ENCODE results near the gene SHLD1.

SHLD1 gene

DNA sequence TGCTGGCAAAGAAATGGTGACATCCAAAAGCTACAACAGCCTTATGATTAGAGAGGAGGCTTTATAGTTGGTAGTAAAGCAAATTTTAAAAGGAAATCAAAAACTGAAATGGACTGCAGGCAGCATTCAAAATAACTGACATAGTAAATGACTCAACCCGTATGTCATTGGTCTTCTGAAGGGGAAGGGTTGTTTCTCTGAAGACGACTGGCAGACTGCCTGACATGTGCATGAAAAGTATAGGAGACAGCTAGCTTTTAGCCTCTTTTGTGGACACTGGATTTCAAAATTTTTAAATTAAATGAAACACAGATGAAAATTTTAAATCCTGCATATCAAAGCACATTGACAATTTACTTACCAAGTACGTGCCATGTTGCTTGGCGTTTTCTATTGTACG lies 109.4 kb downstream of the SHLD1 start:
- Mint-ChIP-seq H3K36me3 (ENCODE audit: low read depth) (peaks cover 5% of the 10 kb centered on the region), H3K4me3 (no peak overlapping the region), H3K27ac (no peak overlapping the region), H3K9me3 (no peaks in the 10 kb centered on the region), H3K4me1 (no peaks in the 10 kb centered on the region), H3K27me3 (ENCODE audit: low read depth, poor library complexity) (peaks cover 3% of the 10 kb centered on the region)
- TF ChIP-seq, protein P1, sequence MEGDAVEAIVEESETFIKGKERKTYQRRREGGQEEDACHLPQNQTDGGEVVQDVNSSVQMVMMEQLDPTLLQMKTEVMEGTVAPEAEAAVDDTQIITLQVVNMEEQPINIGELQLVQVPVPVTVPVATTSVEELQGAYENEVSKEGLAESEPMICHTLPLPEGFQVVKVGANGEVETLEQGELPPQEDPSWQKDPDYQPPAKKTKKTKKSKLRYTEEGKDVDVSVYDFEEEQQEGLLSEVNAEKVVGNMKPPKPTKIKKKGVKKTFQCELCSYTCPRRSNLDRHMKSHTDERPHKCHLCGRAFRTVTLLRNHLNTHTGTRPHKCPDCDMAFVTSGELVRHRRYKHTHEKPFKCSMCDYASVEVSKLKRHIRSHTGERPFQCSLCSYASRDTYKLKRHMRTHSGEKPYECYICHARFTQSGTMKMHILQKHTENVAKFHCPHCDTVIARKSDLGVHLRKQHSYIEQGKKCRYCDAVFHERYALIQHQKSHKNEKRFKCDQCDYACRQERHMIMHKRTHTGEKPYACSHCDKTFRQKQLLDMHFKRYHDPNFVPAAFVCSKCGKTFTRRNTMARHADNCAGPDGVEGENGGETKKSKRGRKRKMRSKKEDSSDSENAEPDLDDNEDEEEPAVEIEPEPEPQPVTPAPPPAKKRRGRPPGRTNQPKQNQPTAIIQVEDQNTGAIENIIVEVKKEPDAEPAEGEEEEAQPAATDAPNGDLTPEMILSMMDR (IDR thresholded peaks at IDR 0.05), result no peak
- no peak for DNase-seq

DNA sequence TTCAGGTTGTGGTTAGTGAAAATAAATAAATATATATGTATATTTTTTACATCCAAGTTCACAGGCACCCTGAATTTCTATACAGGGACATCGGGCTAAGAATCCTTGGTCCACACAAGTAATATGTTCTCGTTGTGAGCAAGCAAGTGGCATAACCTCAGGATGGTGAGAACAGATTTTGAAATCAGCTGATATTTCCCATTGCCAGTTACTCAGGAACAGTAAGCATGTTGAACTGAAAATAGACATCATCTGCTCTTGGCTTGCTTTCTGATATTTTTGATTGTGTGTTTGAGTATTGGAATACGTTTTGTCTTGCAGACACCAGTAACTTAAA lies 112.5 kb downstream of the SHLD1 start:
- Mint-ChIP-seq H3K4me3 (no peak overlapping the region), H3K27me3 (ENCODE audit: low read depth, poor library complexity) (no peaks in the 10 kb centered on the region), H3K36me3 (ENCODE audit: low read depth) (peaks cover 5% of the 10 kb centered on the region), H3K9me3 (no peaks in the 10 kb centered on the region), H3K4me1 (no peaks in the 10 kb centered on the region), H3K27ac (no peak overlapping the region)
- DNase-seq, result no peak
- TF ChIP-seq, protein P1 (IDR thresholded peaks at IDR 0.05), result no peak

DNA sequence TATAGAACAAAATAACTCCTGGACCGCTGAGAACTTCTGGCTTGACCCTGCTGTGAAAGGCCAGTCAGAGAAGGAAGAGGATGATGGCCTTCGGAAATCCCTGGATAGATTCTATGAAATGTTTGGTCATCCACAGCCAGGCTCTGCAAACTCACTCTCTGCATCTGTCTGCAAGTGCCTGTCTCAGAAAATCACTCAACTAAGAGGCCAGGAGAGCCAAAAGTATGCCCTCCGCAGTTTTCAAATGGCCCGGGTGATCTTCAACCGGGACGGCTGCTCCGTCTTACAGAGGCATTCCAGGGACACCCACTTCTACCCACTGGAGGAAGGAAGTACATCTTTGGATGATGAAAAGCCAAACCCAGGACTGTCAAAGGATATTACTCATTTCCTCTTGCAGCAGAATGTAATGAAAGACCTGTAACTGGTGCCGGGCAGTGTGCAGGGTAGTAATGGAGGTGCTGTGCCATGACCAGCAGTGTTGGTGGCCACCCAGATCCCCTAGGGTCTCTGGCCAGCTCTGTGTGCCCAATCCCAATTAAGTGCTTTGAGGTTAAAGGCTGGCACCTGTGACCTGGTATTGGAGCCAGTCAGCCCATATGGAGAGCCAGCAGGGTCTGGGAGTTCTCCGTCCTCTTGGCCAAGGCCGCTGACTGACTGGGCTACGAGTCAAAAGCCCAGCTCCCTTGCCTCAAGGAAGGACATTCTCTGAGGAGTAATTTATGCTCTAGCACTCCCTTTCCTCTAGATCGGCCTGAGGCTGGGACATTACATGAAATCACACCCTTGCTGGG lies 113.0 kb downstream of the SHLD1 start:
- Mint-ChIP-seq H3K36me3 (ENCODE audit: low read depth) (peaks cover 5% of the 10 kb centered on the region), H3K4me3 (no peak overlapping the region), H3K27me3 (ENCODE audit: low read depth, poor library complexity) (no peaks in the 10 kb centered on the region), H3K27ac (no peak overlapping the region), H3K9me3 (no peaks in the 10 kb centered on the region), H3K4me1 (no peaks in the 10 kb centered on the region)
- TF ChIP-seq, protein P1 (IDR thresholded peaks at IDR 0.05), result no peak
- DNase-seq, result no peak

DNA sequence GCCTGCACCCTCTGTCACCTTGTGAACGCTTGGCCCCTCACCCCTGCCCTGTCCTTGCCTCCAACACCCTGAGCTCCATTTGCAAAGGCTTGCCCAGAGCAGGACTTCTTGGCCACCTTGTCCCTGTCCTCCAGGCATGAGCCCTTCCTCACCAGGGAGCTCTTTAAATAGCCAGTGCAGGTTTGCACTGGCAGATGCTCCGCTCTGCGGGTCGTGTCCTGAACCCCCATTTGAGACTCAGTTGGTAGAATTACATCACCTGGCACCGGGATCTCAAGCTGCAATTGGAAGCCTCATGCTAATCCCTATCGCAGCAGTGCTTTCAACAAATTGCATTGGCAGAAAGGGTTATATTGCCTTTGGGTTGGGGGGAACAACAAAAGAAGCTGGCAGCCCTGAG lies 114.2 kb downstream of the SHLD1 start:
- H3K4me1 Mint-ChIP-seq, result no peaks in the 10 kb centered on the region
- no peak for DNase-seq
- peaks cover 5% of the 10 kb centered on the region for H3K36me3 Mint-ChIP-seq (ENCODE audit: low read depth)
- no peaks in the 10 kb centered on the region for H3K27me3 Mint-ChIP-seq (ENCODE audit: low read depth, poor library complexity)
- H3K4me3 Mint-ChIP-seq, result no peak overlapping the region
- H3K27ac Mint-ChIP-seq, result no peak overlapping the region
- H3K9me3 Mint-ChIP-seq, result no peaks in the 10 kb centered on the region
- TF ChIP-seq, protein P1 (IDR thresholded peaks at IDR 0.05), result no peak

DNA sequence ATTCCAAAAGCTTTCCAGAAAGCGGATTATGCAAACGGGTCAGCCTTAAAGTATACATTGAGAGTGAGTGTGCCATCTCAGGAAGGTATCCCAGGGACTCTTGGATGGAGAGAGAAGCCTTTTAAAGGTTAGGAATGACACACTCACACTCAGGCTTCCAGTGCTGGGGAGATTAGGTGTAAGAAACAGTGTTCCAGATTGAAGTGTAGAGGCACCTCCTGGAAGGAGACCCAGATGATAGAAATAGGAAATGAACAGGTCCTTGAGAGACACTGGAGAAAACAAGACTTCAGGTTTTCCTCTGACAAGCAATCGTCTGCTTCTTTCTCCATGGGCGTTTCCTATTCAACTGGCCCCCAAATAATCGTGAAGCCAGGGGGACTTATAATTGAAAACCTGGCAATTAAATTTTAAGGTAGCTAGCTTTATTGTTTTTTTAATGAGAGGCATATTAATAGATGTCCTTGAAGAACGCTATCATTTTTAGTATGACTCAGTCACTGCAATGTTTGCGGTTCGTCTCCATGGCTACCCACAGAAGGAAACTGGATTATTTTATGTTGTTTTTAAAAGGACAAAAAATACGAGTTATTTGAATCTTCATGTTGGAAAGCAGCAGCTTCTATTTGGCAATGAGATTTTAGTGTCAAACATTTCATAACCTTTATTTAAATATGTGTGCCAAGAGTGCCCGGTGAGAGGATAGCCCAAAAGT lies 114.8 kb downstream of the SHLD1 start:
- TF ChIP-seq, protein P1 (IDR thresholded peaks at IDR 0.05), result no peak
- no peak overlapping the region for H3K27ac Mint-ChIP-seq
- peaks cover 5% of the 10 kb centered on the region for H3K36me3 Mint-ChIP-seq (ENCODE audit: low read depth)
- H3K4me1 Mint-ChIP-seq, result no peaks in the 10 kb centered on the region
- DNase-seq, result no peak
- no peaks in the 10 kb centered on the region for H3K9me3 Mint-ChIP-seq
- no peaks in the 10 kb centered on the region for H3K27me3 Mint-ChIP-seq (ENCODE audit: low read depth, poor library complexity)
- H3K4me3 Mint-ChIP-seq, result no peak overlapping the region

Measured in nephron progenitor cell (in vitro differentiated cells).